Loucy (cell line): ENCODE results near the gene SLC4A1.

ENCODE experiments used
- H2AFZ ChIP-seq: fragments of 200-600 bp; sonication (generic); 2 replicates; pipeline ENCODE4 v1.6.0; 2016; ENCODE audit warnings: antibody characterized with exemption, mild to moderate bottlenecking, low read length, moderate library complexity
- H3F3A ChIP-seq: fragments of 200-600 bp; 2 replicates; pipeline ENCODE4 v1.6.0; 2016; ENCODE audit warnings: antibody characterized with exemption, low read depth, mild to moderate bottlenecking
- H3K27me3 ChIP-seq: fragments of 200-600 bp; sonication (generic); 2 replicates; pipeline ENCODE4 v1.6.1; 2014; ENCODE audit warnings: low read length, mild to moderate bottlenecking; ENCODE audit not compliant: insufficient read depth, poor library complexity, severe bottlenecking
- H3K36me3 ChIP-seq: fragments of 200-600 bp; sonication (generic); 2 replicates; pipeline ENCODE4 v1.6.1; 2016; ENCODE audit warnings: low read length; ENCODE audit not compliant: insufficient read depth
- H3K4me1 ChIP-seq: fragments of 200-600 bp; sonication (generic); 2 replicates; pipeline ENCODE4 v1.5.1; 2014; ENCODE audit warnings: low read length, mild to moderate bottlenecking; ENCODE audit not compliant: insufficient read depth, poor library complexity, severe bottlenecking
- H3K4me2 ChIP-seq: fragments of 200-600 bp; sonication (generic); 2 replicates; pipeline ENCODE4 v1.6.0; 2014; ENCODE audit warnings: antibody characterized with exemption, low read length, low read depth, mild to moderate bottlenecking; ENCODE audit not compliant: poor library complexity, severe bottlenecking
- H3K4me3 ChIP-seq: fragments of 200-600 bp; sonication (generic); 2 replicates; pipeline ENCODE4 v1.5.1; 2014; ENCODE audit warnings: low read length, mild to moderate bottlenecking, mixed read lengths; ENCODE audit not compliant: poor library complexity, severe bottlenecking
- H3K79me2 ChIP-seq: fragments of 200-600 bp; sonication (generic); 2 replicates; pipeline ENCODE4 v1.6.1; 2014; ENCODE audit warnings: low read length; ENCODE audit not compliant: insufficient read depth
- H3K9ac ChIP-seq: fragments of 200-600 bp; sonication (generic); 2 replicates; pipeline ENCODE4 v1.6.0; 2014; ENCODE audit warnings: mild to moderate bottlenecking, low read depth, low read length, moderate library complexity; ENCODE audit not compliant: poor library complexity, severe bottlenecking
- H3K9me2 ChIP-seq: fragments of 200-600 bp; sonication (generic); replicated peaks from 2 replicates; pipeline ENCODE4 v1.6.1; 2016; ENCODE audit warnings: low read depth, low read length, mixed read lengths
- H3K9me3 ChIP-seq: fragments of 200-600 bp; sonication (generic); 2 replicates; pipeline ENCODE4 v1.6.1; 2014; ENCODE audit warnings: mild to moderate bottlenecking, antibody characterized with exemption, low read length, low read depth; ENCODE audit not compliant: insufficient read depth
- H4K20me1 ChIP-seq: fragments of 200-600 bp; sonication (generic); 2 replicates; pipeline ENCODE4 v1.6.0; 2014; ENCODE audit warnings: antibody characterized with exemption, low read length, mild to moderate bottlenecking; ENCODE audit not compliant: insufficient read depth, poor library complexity, severe bottlenecking
- EZH2phosphoT487 ChIP-seq: fragments of 200-600 bp; IDR thresholded peaks from 2 replicates; pipeline ENCODE4 v1.6.1; 2018; ENCODE audit warnings: antibody characterized with exemption, mild to moderate bottlenecking, moderate library complexity, borderline replicate concordance
- TF ChIP-seq, protein P1 (sequence below): fragments of 200-600 bp; sonication (generic); conservative IDR thresholded peaks from 2 replicates; pipeline ENCODE4 v1.5.1; 2014; ENCODE audit warnings: mild to moderate bottlenecking, antibody characterized with exemption, low read length

The SLC4A1 gene

DNA sequence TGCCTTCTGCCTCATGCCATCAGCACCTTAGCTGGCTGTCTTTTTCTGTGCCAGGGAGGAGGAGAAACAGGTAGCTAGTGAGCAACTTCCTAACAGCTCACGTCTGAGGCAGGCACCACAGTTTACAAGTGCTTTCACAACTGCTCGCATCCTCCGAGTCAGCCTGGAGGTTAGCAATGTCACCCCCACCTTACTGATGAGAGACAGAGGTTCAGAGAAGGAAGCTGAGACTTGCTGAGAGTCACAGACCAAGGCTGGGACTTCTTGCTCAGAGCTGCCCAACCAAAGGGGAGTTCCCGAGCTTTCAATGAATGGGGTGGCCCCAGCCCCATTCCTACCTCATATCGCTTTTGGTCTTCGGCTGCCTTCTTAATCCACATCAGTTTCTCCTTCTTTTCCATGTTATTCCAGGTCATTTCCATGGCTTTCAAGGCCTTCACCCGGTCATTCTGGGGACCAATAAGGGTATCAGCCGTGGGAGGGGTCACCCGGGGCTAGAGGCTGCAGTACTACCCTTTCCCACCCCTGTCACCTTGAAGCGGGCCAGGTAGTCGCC, 58.1 kb downstream of the SLC4A1 start:
- Histone ChIP-seq H3K4me2 (no peak overlapping the region), H3K4me1 (no peaks in the 10 kb centered on the region), H3K9me3 (no peaks in the 10 kb centered on the region), H2AFZ (no peak overlapping the region), H4K20me1 (peaks cover 11% of the 10 kb centered on the region), H3F3A (0 out of 2 replicates have a peak, but pooled peaks cover 4% of the 10 kb centered on the region), H3K36me3 (peaks cover 67% of the 10 kb centered on the region; the same call in 1 of the 2 replicates), H3K27me3 (no peaks in the 10 kb centered on the region), H3K79me2 (peaks cover 15% of the 10 kb centered on the region; the same call in 1 of the 2 replicates), H3K4me3 (no peak overlapping the region), H3K9me2 (no peaks in the 10 kb centered on the region), H3K9ac (no peak overlapping the region)
- TF ChIP-seq EZH2phosphoT487, result no peak
- TF ChIP-seq, protein P1, sequence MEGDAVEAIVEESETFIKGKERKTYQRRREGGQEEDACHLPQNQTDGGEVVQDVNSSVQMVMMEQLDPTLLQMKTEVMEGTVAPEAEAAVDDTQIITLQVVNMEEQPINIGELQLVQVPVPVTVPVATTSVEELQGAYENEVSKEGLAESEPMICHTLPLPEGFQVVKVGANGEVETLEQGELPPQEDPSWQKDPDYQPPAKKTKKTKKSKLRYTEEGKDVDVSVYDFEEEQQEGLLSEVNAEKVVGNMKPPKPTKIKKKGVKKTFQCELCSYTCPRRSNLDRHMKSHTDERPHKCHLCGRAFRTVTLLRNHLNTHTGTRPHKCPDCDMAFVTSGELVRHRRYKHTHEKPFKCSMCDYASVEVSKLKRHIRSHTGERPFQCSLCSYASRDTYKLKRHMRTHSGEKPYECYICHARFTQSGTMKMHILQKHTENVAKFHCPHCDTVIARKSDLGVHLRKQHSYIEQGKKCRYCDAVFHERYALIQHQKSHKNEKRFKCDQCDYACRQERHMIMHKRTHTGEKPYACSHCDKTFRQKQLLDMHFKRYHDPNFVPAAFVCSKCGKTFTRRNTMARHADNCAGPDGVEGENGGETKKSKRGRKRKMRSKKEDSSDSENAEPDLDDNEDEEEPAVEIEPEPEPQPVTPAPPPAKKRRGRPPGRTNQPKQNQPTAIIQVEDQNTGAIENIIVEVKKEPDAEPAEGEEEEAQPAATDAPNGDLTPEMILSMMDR, result no peak

DNA sequence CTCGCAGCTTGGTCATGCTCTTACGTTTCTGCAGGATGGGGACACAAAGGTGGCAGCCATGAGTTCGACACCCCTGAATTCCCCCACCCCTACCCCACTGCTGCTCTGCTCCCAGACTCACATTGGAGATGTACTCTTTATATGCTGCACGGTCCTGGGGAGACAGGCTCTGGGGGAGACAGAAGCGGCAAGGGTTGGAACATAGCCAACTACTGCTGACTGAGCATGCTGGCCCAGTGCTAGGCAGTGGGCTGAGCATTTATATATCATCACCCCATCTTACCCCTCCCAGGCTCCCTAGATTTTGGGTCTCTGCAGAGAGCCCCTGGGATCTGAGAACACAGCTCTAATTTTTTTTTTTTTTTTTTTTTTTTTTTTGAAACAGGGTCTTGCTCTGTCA, 60.2 kb downstream of the SLC4A1 start:
- H3K36me3 ChIP-seq, result peaks cover 49% of the 10 kb centered on the region; the same call in 1 of the 2 replicates
- H3K27me3 ChIP-seq, result no peaks in the 10 kb centered on the region
- no peak overlapping the region for H3K4me3 ChIP-seq
- no peak overlapping the region for H2AFZ ChIP-seq
- no peaks in the 10 kb centered on the region for H3K79me2 ChIP-seq
- no peak overlapping the region for H3K4me2 ChIP-seq
- H3K9me3 ChIP-seq, result no peaks in the 10 kb centered on the region
- 0 out of 2 replicates have a peak, but pooled peaks cover 4% of the 10 kb centered on the region for H3F3A ChIP-seq
- H4K20me1 ChIP-seq, result no peaks in the 10 kb centered on the region
- TF ChIP-seq, protein P1, result no peak
- TF ChIP-seq EZH2phosphoT487, result no peak
- peaks cover 4% of the 10 kb centered on the region for H3K4me1 ChIP-seq
- no peak overlapping the region for H3K9ac ChIP-seq
- no peaks in the 10 kb centered on the region for H3K9me2 ChIP-seq

DNA sequence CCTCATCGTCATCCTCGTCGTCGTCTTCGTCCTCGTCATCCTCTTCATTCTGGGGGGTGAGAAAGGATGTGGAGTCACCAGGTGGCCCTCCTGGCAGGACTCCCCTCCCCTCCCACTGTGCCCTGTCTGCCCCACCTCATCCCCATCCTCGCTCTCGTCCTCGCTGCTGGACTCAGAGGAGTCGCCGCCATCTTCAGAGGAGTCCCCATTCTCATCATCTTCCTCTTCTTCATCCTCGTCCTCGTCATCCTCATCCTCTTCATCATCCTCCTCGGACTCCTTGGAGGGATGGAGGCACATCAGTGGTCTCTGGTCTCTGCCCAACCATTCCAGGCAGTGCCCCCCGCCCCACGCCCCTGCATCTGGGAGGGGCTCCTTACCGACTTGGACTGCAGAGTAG, 60.6 kb downstream of the SLC4A1 start:
- Histone ChIP-seq H3K27me3 (no peaks in the 10 kb centered on the region), H3K4me3 (no peak overlapping the region), H3K79me2 (no peaks in the 10 kb centered on the region), H3K4me2 (no peak overlapping the region), H3K36me3 (peaks cover 49% of the 10 kb centered on the region; the same call in 1 of the 2 replicates), H4K20me1 (no peaks in the 10 kb centered on the region), H3K9me3 (no peaks in the 10 kb centered on the region), H3K9ac (no peak overlapping the region), H3F3A (0 out of 2 replicates have a peak, but pooled peaks cover 4% of the 10 kb centered on the region), H3K4me1 (peaks cover 4% of the 10 kb centered on the region), H2AFZ (no peak overlapping the region), H3K9me2 (no peaks in the 10 kb centered on the region)
- TF ChIP-seq, protein P1, result no peak
- TF ChIP-seq EZH2phosphoT487, result no peak
